Trophoblast cell (in vitro differentiated cells and primary cell): ENCODE results near the gene KIRREL2.
"Not testable (repeated sequence)": the region's sequence is repeated elsewhere in the genome, so short reads cannot be mapped to it uniquely, and the experiment has no call there.

Source experiments
- DNase-seq, 2 donors: peaks; one replicate each; pipeline ENCODE4 v3.0.0-alpha.2; 2016
- H2AFZ ChIP-seq: 2 replicates; pipeline ENCODE4 v1.6.1; 2013; ENCODE audit warnings: low read length, moderate library complexity, mild to moderate bottlenecking; ENCODE audit not compliant: insufficient read depth, poor library complexity
- H2AK5ac ChIP-seq: 2 replicates; pipeline ENCODE4 v1.6.1; 2013; ENCODE audit warnings: mild to moderate bottlenecking, low read length
- H2BK120ac ChIP-seq: 2 replicates; pipeline ENCODE4 v1.6.1; 2013; ENCODE audit warnings: low read length, mild to moderate bottlenecking, moderate library complexity; ENCODE audit not compliant: insufficient read depth, poor library complexity
- H2BK12ac ChIP-seq: 2 replicates; pipeline ENCODE4 v1.6.1; 2013; ENCODE audit warnings: mild to moderate bottlenecking, low read length, moderate library complexity
- H2BK5ac ChIP-seq: 2 replicates; pipeline ENCODE4 v1.6.1; 2013; ENCODE audit warnings: low read length, low read depth, moderate library complexity, mild to moderate bottlenecking; ENCODE audit not compliant: poor library complexity
- H3K14ac ChIP-seq: 2 replicates; pipeline ENCODE4 v1.6.1; 2013; ENCODE audit warnings: mild to moderate bottlenecking, low read length
- H3K18ac ChIP-seq: 2 replicates; pipeline ENCODE4 v1.6.1; 2013; ENCODE audit warnings: mild to moderate bottlenecking, low read length
- H3K23ac ChIP-seq: 2 replicates; pipeline ENCODE4 v1.6.1; 2013; ENCODE audit warnings: low read length
- H3K27ac ChIP-seq: 2 replicates; pipeline ENCODE4 v1.5.1; 2013; ENCODE audit warnings: low read depth, mild to moderate bottlenecking, inconsistent platforms, low read length, moderate library complexity
- H3K27me3 ChIP-seq: 2 replicates; pipeline ENCODE4 v1.6.1; 2013; ENCODE audit warnings: inconsistent platforms, mild to moderate bottlenecking, low read length, moderate library complexity; ENCODE audit not compliant: insufficient read depth
- H3K36me3 ChIP-seq, 2 experiments: 1 replicate in 1 of 2; 2 replicates in 1 of 2; pipeline ENCODE4 v1.6.1; 2013; ENCODE audit warnings: low read length in 2 of 2, mild to moderate bottlenecking in 2 of 2, moderate library complexity in 1 of 2; ENCODE audit not compliant: insufficient read depth in 2 of 2, control insufficient read depth in 1 of 2
- H3K4ac ChIP-seq: 2 replicates; pipeline ENCODE4 v1.6.1; 2013; ENCODE audit warnings: low read depth, mild to moderate bottlenecking, low read length, moderate library complexity
- H3K4me1 ChIP-seq, 2 experiments: 1 replicate in 1 of 2; 2 replicates in 1 of 2; pipeline ENCODE4 v1.6.1; 2013; ENCODE audit warnings: low read length in 2 of 2, mild to moderate bottlenecking in 2 of 2, moderate library complexity in 1 of 2; ENCODE audit not compliant: insufficient read depth in 2 of 2, control insufficient read depth in 1 of 2
- H3K4me2 ChIP-seq: 2 replicates; pipeline ENCODE4 v1.6.1; 2013; ENCODE audit warnings: inconsistent platforms, mild to moderate bottlenecking, low read length, moderate library complexity
- H3K4me3 ChIP-seq: 2 replicates; pipeline ENCODE4 v1.5.1; 2013; ENCODE audit warnings: mild to moderate bottlenecking, low read depth, low read length, inconsistent platforms
- H3K79me1 ChIP-seq: one replicate; pipeline ENCODE4 v1.6.1; 2013; ENCODE audit warnings: low read length
- H3K79me2 ChIP-seq: 2 replicates; pipeline ENCODE4 v1.6.1; 2013; ENCODE audit warnings: low read length, mild to moderate bottlenecking; ENCODE audit not compliant: control insufficient read depth, insufficient read depth, poor library complexity
- H3K9ac ChIP-seq: 2 replicates; pipeline ENCODE4 v1.6.1; 2013; ENCODE audit warnings: mild to moderate bottlenecking, low read length
- H3K9me3 ChIP-seq: 2 replicates; pipeline ENCODE4 v1.6.1; 2013; ENCODE audit warnings: low read depth, mild to moderate bottlenecking, control low read depth, inconsistent platforms, low read length; ENCODE audit not compliant: insufficient read depth
- H4K12ac ChIP-seq: 2 replicates; pipeline ENCODE4 v1.6.1; 2013; ENCODE audit warnings: low read depth, mild to moderate bottlenecking, low read length, moderate library complexity
- H4K8ac ChIP-seq: 2 replicates; pipeline ENCODE4 v1.6.1; 2013; ENCODE audit warnings: low read depth, mild to moderate bottlenecking, low read length, moderate library complexity
- H4K91ac ChIP-seq: one replicate; pipeline ENCODE4 v1.6.1; 2013; ENCODE audit warnings: low read depth, mild to moderate bottlenecking, low read length, moderate library complexity
- WGBS: extraction: QIAGEN DNeasy Blood & Tissue Kit; methylation state at CpG from one replicate; pipeline ENCODE4 v1.1.7; 2013; ENCODE audit warnings: missing lambda C conversion rate; ENCODE audit not compliant: insufficient read length, insufficient coverage; ENCODE audit errors: extremely low coverage; 5-methylcytosine and 5-hydroxymethylcytosine counted together

The KIRREL2 gene

DNA sequence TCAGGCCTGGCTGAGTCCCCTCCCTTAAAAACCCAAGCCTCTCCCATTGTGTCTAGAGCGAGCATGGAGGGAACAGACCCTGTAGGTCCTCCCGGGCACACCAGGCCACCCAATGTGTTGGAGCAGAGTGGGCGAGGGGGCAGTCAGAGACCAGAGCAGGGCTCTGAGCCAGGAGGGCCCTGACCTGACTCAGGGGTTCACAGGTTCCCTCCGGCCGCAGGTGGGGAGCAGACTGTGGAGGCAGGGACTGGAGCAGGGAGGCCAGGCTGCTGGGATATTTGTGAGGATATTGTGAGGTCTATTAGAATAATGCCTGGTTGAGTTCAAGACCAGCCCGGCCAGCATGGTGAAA is 52.9 kb downstream of the KIRREL2 start:
- H2AFZ ChIP-seq, result no peak overlapping the region
- H4K12ac ChIP-seq, result no peak overlapping the region
- H2BK5ac ChIP-seq, result no peak overlapping the region
- H3K9me3 ChIP-seq, result no peaks in the 10 kb centered on the region
- no peak overlapping the region for H2BK12ac ChIP-seq
- no peak overlapping the region for H3K14ac ChIP-seq
- no peak overlapping the region for H4K8ac ChIP-seq
- no peak overlapping the region for H3K4me2 ChIP-seq
- H3K36me3 ChIP-seq, result no peaks in the 10 kb centered on the region
- no peak overlapping the region for H3K23ac ChIP-seq
- no CpG with 5 or more reads among the region's 6 CpGs for WGBS
- no peak overlapping the region for H4K91ac ChIP-seq
- no peak overlapping the region for H3K27ac ChIP-seq
- H2AK5ac ChIP-seq, result no peak overlapping the region
- no peak overlapping the region for H3K4me3 ChIP-seq
- no peak for DNase-seq
- H2BK120ac ChIP-seq, result no peak overlapping the region
- H3K79me1 ChIP-seq, result no peaks in the 10 kb centered on the region
- no peak overlapping the region for H3K18ac ChIP-seq
- no peak overlapping the region for H3K4ac ChIP-seq
- no peaks in the 10 kb centered on the region for H3K79me2 ChIP-seq
- H3K27me3 ChIP-seq, result no peaks in the 10 kb centered on the region
- H3K4me1 ChIP-seq, result no peaks in the 10 kb centered on the region
- no peak overlapping the region for H3K9ac ChIP-seq

DNA sequence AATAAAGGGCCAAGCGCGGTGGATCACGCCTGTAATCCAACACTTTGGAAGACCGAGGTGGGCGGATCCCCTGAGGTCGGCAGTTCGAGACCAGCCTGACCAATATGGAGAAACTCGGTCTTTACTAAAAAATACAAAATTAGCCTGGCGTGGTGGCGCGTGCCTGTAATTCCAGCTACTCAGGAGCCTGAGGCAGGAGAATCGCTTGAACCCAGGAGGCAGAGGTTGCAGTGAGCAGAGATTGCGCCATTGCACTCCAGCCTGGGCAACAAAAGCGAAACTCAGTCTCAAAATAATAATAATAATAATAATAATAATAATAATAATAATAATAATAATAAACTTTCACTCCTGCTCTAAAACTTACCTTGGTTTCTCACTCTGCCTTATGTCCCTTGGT is 53.6 kb downstream of the KIRREL2 start:
- H3K4ac ChIP-seq, H2BK12ac ChIP-seq, H3K79me1 ChIP-seq, H3K14ac ChIP-seq, H3K4me2 ChIP-seq, H2BK120ac ChIP-seq, H3K9me3 ChIP-seq, H3K9ac ChIP-seq, H3K27ac ChIP-seq, H4K12ac ChIP-seq, H3K23ac ChIP-seq, H3K4me3 ChIP-seq, H3K36me3 ChIP-seq, H4K8ac ChIP-seq, DNase-seq, H2AFZ ChIP-seq, H2BK5ac ChIP-seq, H2AK5ac ChIP-seq, H4K91ac ChIP-seq, H3K79me2 ChIP-seq, H3K27me3 ChIP-seq, H3K18ac ChIP-seq, H3K4me1 ChIP-seq: not testable (repeated sequence)
- no CpG with 5 or more reads among the region's 14 CpGs for WGBS

DNA sequence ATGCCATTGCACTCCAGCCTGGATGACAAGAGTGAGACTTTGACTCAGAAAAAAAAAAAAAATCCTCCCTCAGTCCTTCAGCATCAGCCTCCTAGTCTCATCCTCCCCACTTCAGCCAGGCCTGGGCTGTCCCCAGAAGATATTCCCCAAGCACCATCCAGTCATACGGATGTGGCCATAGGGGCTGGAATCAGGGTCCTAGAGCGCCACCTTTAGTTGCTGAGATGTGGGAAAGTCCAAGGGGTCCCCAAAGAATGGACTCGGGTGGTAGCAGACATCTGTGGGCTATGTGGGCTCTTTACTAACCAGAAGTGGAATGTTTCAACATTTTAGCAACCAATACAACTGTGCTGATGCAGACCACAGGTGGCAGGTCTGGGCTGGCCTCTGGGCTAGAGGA is 54.5 kb downstream of the KIRREL2 start:
- Histone ChIP-seq H4K12ac (no peak overlapping the region), H2AK5ac (no peak overlapping the region), H3K4me2 (no peak overlapping the region), H3K36me3 (no peaks in the 10 kb centered on the region), H2BK120ac (no peak overlapping the region), H4K8ac (no peak overlapping the region), H3K27ac (no peak overlapping the region), H2BK12ac (no peak overlapping the region), H3K14ac (no peak overlapping the region), H2AFZ (no peak overlapping the region), H3K18ac (no peak overlapping the region), H3K23ac (no peak overlapping the region), H4K91ac (no peak overlapping the region), H2BK5ac (no peak overlapping the region), H3K27me3 (no peaks in the 10 kb centered on the region), H3K4me3 (no peak overlapping the region), H3K9ac (no peak overlapping the region), H3K79me2 (no peaks in the 10 kb centered on the region), H3K4me1 (no peaks in the 10 kb centered on the region), H3K4ac (no peak overlapping the region), H3K79me1 (no peaks in the 10 kb centered on the region), H3K9me3 (no peaks in the 10 kb centered on the region)
- no CpG with 5 or more reads among the region's 3 CpGs for WGBS
- no peak for DNase-seq

DNA sequence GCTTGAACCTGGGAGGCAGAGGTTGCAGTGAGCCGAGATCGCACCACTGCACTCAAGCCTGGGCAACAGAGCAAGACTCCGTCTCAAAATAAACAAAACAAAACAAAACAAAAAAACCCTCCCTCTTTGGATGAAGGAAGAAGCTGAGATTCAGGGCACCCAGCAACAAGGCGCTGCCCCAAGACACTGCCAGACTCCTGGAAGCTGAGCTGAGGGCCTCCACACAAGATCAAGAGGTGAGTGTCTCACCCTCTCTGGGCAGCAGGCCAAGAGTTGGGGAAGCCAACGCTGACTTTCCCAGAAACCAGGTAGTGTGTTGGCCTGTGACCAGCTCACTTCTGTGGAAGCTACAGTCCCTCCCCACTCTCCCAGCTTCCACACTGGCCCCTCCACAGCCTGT is 55.1 kb downstream of the KIRREL2 start:
- Histone ChIP-seq H3K9ac (no peak overlapping the region), H3K4ac (no peak overlapping the region), H3K18ac (no peak overlapping the region), H2AK5ac (no peak overlapping the region), H4K8ac (no peak overlapping the region), H4K12ac (no peak overlapping the region), H3K36me3 (no peaks in the 10 kb centered on the region), H2BK5ac (no peak overlapping the region), H3K9me3 (no peaks in the 10 kb centered on the region), H2BK120ac (no peak overlapping the region), H4K91ac (no peak overlapping the region), H3K27ac (no peak overlapping the region), H3K23ac (peak overlapping the region; percentile 50), H3K27me3 (no peaks in the 10 kb centered on the region), H3K79me2 (no peaks in the 10 kb centered on the region), H3K79me1 (no peaks in the 10 kb centered on the region), H3K4me3 (no peak overlapping the region), H3K14ac (no peak overlapping the region), H2BK12ac (no peak overlapping the region), H3K4me1 (no peaks in the 10 kb centered on the region), H3K4me2 (no peak overlapping the region), H2AFZ (no peak overlapping the region)
- WGBS, result no CpG with 5 or more reads among the region's 5 CpGs
- no peak for DNase-seq

DNA sequence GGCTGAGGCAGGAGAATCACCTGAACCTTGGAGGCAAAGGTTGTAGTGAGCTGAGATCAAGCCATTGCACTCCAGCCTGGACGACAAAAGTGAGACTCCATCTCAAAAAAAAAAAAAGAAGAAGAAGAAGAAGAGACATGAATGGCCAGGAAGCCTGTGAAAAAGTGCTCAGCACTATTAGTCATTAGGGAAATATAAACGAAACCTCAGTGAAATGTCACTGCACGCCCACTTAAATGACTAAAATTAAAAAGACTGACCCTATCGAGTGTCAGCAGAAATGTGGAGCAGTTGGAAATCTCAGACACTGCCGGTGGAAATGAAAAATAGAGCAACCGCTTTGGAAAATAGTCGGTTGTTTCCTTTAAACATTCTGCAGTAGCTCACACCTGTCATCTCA is 56.9 kb downstream of the KIRREL2 start:
- Histone ChIP-seq H3K4me3 (no peak overlapping the region), H3K4ac (no peak overlapping the region), H2BK5ac (no peak overlapping the region), H2BK12ac (no peak overlapping the region), H3K27me3 (no peaks in the 10 kb centered on the region), H3K4me2 (no peak overlapping the region), H2BK120ac (no peak overlapping the region), H2AK5ac (no peak overlapping the region), H3K9me3 (no peaks in the 10 kb centered on the region), H4K8ac (no peak overlapping the region), H2AFZ (no peak overlapping the region), H4K12ac (no peak overlapping the region), H3K36me3 (no peaks in the 10 kb centered on the region), H3K18ac (no peak overlapping the region), H3K14ac (no peak overlapping the region), H3K4me1 (no peaks in the 10 kb centered on the region), H4K91ac (no peak overlapping the region), H3K9ac (no peak overlapping the region), H3K23ac (no peak overlapping the region), H3K79me1 (no peaks in the 10 kb centered on the region), H3K79me2 (no peaks in the 10 kb centered on the region), H3K27ac (no peak overlapping the region)
- no peak for DNase-seq
- no CpG with 5 or more reads among the region's 7 CpGs for WGBS
